GM18520 (cell line): Measurements from ENCODE around the gene VKORC1.

Experiments
- ATAC-seq: cut with Tn5 transposase; IDR thresholded peaks from one replicate; pipeline ENCODE4 v1.9.1; 2021; ENCODE audit not compliant: unreplicated experiment

The VKORC1 gene

DNA sequence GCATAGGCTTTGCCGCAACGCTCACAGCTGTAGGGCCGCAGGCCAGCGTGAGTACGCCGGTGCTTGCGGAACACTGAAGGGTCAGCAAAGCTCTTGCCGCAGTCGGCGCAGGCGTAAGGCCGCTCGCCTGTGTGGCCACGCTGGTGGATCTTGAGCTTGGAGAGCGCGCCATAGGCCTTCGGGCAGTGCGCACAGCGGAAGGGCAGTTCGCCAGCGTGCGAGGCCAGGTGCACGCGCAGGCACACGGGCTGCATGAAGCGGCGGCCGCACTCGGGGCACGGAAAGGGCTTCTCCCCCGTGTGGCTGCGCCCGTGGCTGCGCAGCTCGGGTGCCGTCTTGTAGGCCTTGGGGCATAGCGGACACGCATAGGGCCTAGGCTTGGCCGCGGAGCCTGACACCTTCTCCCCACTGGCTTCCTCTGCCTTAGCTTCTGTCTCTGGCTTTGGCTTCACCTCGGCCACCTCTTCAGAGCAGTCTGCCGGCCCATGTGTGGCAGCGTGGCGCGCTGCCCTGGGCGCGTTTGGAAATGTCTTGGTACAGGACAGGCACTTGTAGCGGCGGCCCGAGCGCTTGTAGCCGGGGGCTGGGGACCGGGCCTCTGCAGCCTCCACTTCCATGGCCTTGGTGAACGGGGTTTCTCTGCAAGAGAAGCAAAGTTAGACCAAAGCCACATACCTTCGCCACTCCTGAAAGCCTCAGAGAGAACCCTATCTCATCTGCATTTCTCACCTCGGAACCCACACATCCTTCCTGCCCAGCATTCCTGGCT lies 30.6 kb downstream of the VKORC1 start:
- ATAC-seq: no peak

- no peak for ATAC-seq
Observed at GRCh38 chr16:31063495-31063842, 31.1 kb downstream of the VKORC1 start.

DNA sequence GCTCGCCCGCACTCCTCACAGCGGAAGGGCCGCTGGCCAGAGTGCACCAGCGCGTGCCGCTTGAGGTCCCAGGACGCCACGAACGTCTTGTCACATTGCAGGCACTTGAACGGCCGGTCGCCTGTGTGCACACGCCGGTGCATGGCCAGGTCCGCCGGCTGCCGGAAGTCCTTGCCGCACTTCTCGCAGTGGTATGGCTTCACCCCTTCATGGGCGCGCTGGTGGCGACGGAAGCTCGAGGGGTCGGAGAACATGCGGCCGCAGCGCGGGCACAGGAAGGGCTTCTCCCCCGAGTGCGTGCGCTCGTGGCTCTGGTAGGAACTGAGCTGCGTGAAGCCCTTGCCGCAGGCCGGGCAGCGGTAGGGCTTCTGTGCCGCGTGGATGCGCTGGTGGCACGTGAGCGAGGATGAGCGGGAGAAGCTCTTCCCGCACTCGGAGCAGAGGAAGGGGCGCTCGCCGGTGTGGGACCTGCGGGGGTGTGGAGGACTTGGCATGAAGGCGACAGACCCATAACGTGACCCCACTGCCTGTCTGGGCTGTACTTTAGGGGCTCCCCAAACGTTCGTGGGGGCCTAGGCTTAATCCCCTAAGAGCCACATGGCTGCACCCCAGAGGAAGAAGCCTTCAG lies 32.7 kb downstream of the VKORC1 start:
- ATAC-seq: no peak

DNA sequence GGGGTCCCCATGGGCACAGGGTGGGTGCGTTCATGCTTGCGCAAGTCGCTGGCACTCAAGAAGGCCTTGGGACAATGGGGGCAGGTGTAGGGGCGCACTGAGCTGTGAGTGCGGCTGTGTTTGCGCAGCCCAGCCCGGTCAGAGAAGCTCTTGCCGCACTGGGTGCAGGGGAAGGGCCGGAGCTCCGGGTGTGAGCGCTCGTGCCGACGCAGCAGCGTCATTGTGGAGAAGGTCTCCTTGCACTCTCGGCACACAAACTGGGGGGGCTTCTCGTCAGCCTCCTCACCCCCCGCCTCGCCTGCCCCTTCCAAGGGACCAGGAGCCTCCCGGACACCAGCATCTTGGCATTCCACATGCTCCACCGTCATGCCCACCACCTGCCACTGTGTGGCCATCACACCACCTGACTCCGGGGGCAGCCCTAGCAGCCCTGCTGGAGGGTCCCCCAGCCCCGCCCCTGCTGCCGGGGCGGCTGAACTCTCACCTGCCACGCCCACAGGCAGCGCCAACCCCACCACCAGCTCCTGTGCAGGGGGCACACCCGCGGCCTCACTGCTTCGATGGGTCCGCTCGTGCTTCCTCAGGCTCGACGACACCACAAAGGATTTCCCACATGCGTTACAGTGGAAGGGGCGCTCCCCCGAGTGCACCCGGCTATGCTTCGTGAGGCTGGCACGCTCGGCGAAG lies 33.3 kb downstream of the VKORC1 start:
- no peak for ATAC-seq

DNA sequence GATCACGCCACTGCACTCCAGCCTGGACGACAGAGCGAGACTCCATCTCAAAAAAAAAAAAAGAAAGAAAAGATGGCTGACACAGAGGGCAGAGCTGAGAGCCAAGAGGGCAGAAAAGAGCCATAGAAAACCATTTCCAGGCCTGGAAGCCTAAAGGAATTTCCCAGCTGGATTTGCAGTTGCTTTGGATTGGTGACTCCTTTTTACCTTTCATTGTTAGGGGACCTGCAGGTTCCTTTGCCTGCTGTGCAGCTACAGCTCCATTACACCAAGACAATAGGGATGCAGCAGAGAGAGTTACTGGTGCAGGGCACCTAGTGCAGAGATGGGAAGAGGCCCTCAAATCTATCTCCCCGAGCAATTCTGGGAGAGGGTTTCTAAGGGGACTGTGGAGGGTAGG lies 39.0 kb downstream of the VKORC1 start:
- ATAC-seq: no peak

DNA sequence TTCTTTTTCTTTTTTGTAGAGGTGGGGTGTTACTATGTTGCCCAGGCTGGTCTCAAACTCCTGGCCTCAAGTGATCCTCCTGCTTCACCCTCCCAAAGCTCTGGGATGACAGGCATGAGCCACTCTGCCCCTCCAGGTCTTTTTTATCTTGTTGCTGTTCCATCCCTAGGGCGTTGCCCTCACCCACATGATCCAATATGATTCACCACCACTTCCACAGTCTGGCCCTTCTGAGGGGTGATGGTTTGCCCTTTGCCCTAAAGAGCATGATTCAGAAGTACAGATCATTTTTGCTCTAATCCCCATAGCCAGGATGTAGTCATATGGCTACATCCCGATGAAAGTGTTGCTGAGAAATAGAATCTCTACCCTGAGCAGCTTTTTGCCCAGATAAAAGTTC lies 42.5 kb downstream of the VKORC1 start:
- ATAC-seq: no peak

- no peak for ATAC-seq
Observed at GRCh38 chr16:31050280-31051030, 44.1 kb downstream of the VKORC1 start.

- no peak for ATAC-seq
Observed at GRCh38 chr16:31043898-31044481, 50.6 kb downstream of the VKORC1 start.

- ATAC-seq: no peak
Observed at GRCh38 chr16:31043352-31043751, 51.2 kb downstream of the VKORC1 start.

DNA sequence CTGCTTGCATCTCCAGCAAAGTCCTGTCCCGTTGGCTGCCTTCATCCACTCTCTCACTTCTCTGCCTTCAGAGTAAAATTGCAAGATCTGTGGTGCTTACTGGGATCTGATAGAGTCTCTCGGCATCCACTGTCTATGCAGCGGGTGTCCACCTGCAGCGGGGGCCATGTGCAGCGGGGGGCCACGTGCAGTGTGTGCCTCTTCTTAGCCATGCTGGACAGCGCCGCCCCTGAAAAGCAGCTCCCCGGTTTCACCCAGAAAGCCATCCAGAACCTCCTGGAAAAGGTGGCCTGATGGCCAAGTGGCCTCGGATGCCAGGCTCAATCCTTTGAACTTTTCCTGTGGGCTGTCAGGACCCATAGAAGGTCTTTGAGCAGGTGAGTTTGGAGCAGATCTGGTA lies 51.7 kb downstream of the VKORC1 start:
- ATAC-seq: no peak
